HG02852 (cell line): ENCODE results near the gene NCAPD2.
"Not testable (repeated sequence)": the region's sequence is repeated elsewhere in the genome, so short reads cannot be mapped to it uniquely, and the experiment has no call there.

Source experiments
- ATAC-seq: cut with Tn5 transposase; IDR thresholded peaks from one replicate; pipeline ENCODE4 v1.9.1; 2021; ENCODE audit warnings: mild to moderate bottlenecking, moderate library complexity; ENCODE audit not compliant: unreplicated experiment

NCAPD2 gene

GRCh38 chr12:6494258-6494743, 399 bp downstream of the NCAPD2 start:
- no peak for ATAC-seq

GRCh38 chr12:6494968-6495367, 1.1 kb downstream of the NCAPD2 start:
- no peak for ATAC-seq

GRCh38 chr12:6497291-6497690, 3.4 kb downstream of the NCAPD2 start:
- not testable (repeated sequence) for ATAC-seq

GRCh38 chr12:6500466-6500865, 6.6 kb downstream of the NCAPD2 start:
- no peak for ATAC-seq

GRCh38 chr12:6507102-6507998, 13.4 kb downstream of the NCAPD2 start:
- ATAC-seq, result no peak

- ATAC-seq, result no peak
These were observed 14.2 kb downstream of the NCAPD2 start for GRCh38 chr12:6508087-6508486.

- no peak for ATAC-seq
These were observed 26.3 kb downstream of the NCAPD2 start for GRCh38 chr12:6520186-6520585.

- no peak for ATAC-seq
These were observed 28.3 kb downstream of the NCAPD2 start for GRCh38 chr12:6522193-6522592.

GRCh38 chr12:6523708-6524107, 29.8 kb downstream of the NCAPD2 start:
- no peak for ATAC-seq

- ATAC-seq, result no peak
These were observed 30.7 kb downstream of the NCAPD2 start for GRCh38 chr12:6524648-6525047.

- ATAC-seq, result no peak
These were observed 32.3 kb downstream of the NCAPD2 start for GRCh38 chr12:6526201-6526600.

- no peak for ATAC-seq
These were observed 33.0 kb downstream of the NCAPD2 start for GRCh38 chr12:6526766-6527525.

- ATAC-seq, result no peak
These were observed 33.8 kb downstream of the NCAPD2 start for GRCh38 chr12:6527711-6528110.

GRCh38 chr12:6528539-6529235, 34.8 kb downstream of the NCAPD2 start:
- no peak for ATAC-seq

GRCh38 chr12:6529291-6529737, 35.4 kb downstream of the NCAPD2 start:
- ATAC-seq, result no peak

- no peak for ATAC-seq
These were observed 36.8 kb downstream of the NCAPD2 start for GRCh38 chr12:6530576-6531260.

- no peak for ATAC-seq
These were observed 38.4 kb downstream of the NCAPD2 start for GRCh38 chr12:6532051-6532926.

GRCh38 chr12:6532927-6533652, 39.2 kb downstream of the NCAPD2 start:
- ATAC-seq, result peak; percentile 9

GRCh38 chr12:6533653-6533922, 39.7 kb downstream of the NCAPD2 start:
- ATAC-seq, result peak; percentile 4
